Heart left ventricle (tissue), 16 donors: ENCODE results near the gene SH3TC2. TPM values are rescaled to one million over a fixed set of nuclear protein-coding genes. Genes with fewer than 3 reads are reported as not detected.

Source experiments
- ATAC-seq, 4 donors: fragments of 200-7000 bp; cut with Tn5 transposase; one replicate each; pipeline ENCODE4 v1.9.1; 2020 to 2022; ENCODE audit warnings: moderate library complexity in 4 of 4, mild to moderate bottlenecking in 3 of 4, moderate number of reproducible peaks in 1 of 4
- DNase-seq, 5 donors: peaks; one replicate each; pipeline ENCODE4 v3.0.0-alpha.2; 2020
- H3K27ac ChIP-seq, 12 donors: fragments of 200-600 bp; sonication (generic) in 4 of 12; one replicate each; pipeline versions ENCODE4 v1.5.0 to v1.8.0; 2016 to 2022; ENCODE audit warnings: mild to moderate bottlenecking in 2 of 12
- H3K27me3 ChIP-seq, 9 donors: fragments of 200-600 bp; sonication (generic) in 2 of 9; one replicate each; pipeline versions ENCODE4 v1.5.1 to v1.8.0; 2016 to 2022; ENCODE audit warnings: mild to moderate bottlenecking in 3 of 9
- H3K36me3 ChIP-seq, 9 donors: fragments of 200-600 bp; sonication (generic) in 2 of 9; one replicate each; pipeline versions ENCODE4 v1.5.0 to v1.8.0; 2018 to 2022; ENCODE audit warnings: mild to moderate bottlenecking in 2 of 9
- H3K4me1 ChIP-seq, 12 donors: fragments of 200-600 bp; sonication (generic) in 4 of 12; one replicate each; pipeline versions ENCODE4 v1.5.0 to v1.8.0; 2016 to 2022; ENCODE audit warnings: mild to moderate bottlenecking in 3 of 12
- H3K4me3 ChIP-seq, 12 donors: fragments of 200-600 bp; sonication (generic) in 4 of 12; one replicate each; pipeline versions ENCODE4 v1.5.0 to v1.8.0; 2017 to 2022; ENCODE audit warnings: mild to moderate bottlenecking in 9 of 12, moderate library complexity in 4 of 12
- H3K9me3 ChIP-seq, 12 donors: fragments of 200-600 bp; sonication (generic) in 4 of 12; one replicate each; pipeline versions ENCODE4 v1.5.0 to v1.8.0; 2016 to 2022; ENCODE audit warnings: mild to moderate bottlenecking in 1 of 12
- CTCF ChIP-seq, 12 donors: fragments of 200-600 bp; sonication (generic) in 4 of 12; IDR thresholded peaks; one replicate each; pipeline versions ENCODE4 v1.5.0 to v1.8.0; 2018 to 2022; ENCODE audit warnings: antibody characterized with exemption in 12 of 12, mild to moderate bottlenecking in 5 of 12
- POLR2A ChIP-seq, 2 donors: fragments of 450-650 bp; IDR thresholded peaks; one replicate each; pipeline ENCODE4 v1.6.1; 2017; ENCODE audit warnings: antibody characterized with exemption in 2 of 2, mild to moderate bottlenecking in 2 of 2, moderate library complexity in 2 of 2
- WGBS, 4 donors: extraction: QIAGEN DNeasy Blood & Tissue Kit in 2 of 4; methylation state at CpG; one replicate each; pipeline versions ENCODE4 v1.1.5 to v1.1.7; 2013 to 2018; 5-methylcytosine and 5-hydroxymethylcytosine counted together
- intact Hi-C, 10 donors: fragments of 100-400 bp; cut with DNase I; formaldehyde crosslinking; loops; one replicate each; pipeline versions ENCODE4 v1.11.1 to v1.14.2; 2022
- polyA plus RNA-seq, 2 donors: library from polyadenylated mRNA; stranded (reverse); fragments of 200-250 nt; gene quantifications; one replicate each; pipeline ENCODE4 v1.2.3, GENCODE V29; 2013
- total RNA-seq, 9 donors: library from RNA; depleted of rRNA in 2 of 9; stranded (reverse); fragments of >200 nt in 2 of 9; fragmentation: NEBNext Ultra II Directional in 3 of 9; extraction: Animal tissue kit (Norgen Biotek cat#: 25700) in 3 of 9; gene quantifications; one replicate each; pipeline versions ENCODE4 v1.1.0 to v1.2.4, GENCODE V29; 2016 to 2023
- donor health status: ischemic (EF 13 %, LVEDD 7.1; RV severe dilation, severe dysfunction).
- donor health status: healthy with polysubstance abuse.
- donor health status: DM: no; HTN: yes; CAD: no.
- donor health status: DM: no; HTN: no; CAD: no.
- donor health status: ischemic (EF 25% LVEDD 6.9; RV normal size, moderate dysfunction).
- donor health status: ischemic (EF 25% LVEDD 5.7; RV mildly dilated, moderate dysfunction).
- donor health status: healthy.
- donor health status: DM: yes; HTN: yes; CAD: no.
- donor health status: ischemic (EF 35%, LVEDD 5.7; RV mildly dilated, moderate dysfunction).
- donor health status: nonischemic (EF 11% LVEDD 7.7; RV severe dilation, severe dysfunction).
- donor health status: DM: yes; HTN: yes; CAD: no.
- donor health status: PGD.
- donor health status: ischemic (EF 29% LVEDD 5.4; RV normal size, mild dysfunction).
- donor health status: nonischemic (EF 23%, LVEDD 6.1; RV moderate dilation, normal function).

The SH3TC2 gene
- total and polyA plus RNA-seq, 11 donors, result 1.6 to 12.7 (median 4.0) TPM

GRCh38 chr5:149047462-149047861, 15.4 kb downstream of the SH3TC2 start:
- no peak for ATAC-seq
- Histone ChIP-seq H3K4me1 (no peaks in the 10 kb centered on the region), H3K4me3 (no peak overlapping the region), H3K36me3 (peaks cover 0 to 18% (median 0%) of the 10 kb centered on the region in 9 donors), H3K27me3 (no peaks in the 10 kb centered on the region), H3K9me3 (no peaks in the 10 kb centered on the region), H3K27ac (no peak overlapping the region)
- TF ChIP-seq CTCF (IDR thresholded peaks at IDR 0.05) (no peak), POLR2A (IDR thresholded peaks at IDR 0.05) (no peak)
- DNase-seq, result no peak
- WGBS, 4 donors, result 94 to 97% (median 95%) methylated on average over 3 of the region's 3 CpGs
- intact Hi-C loops, result no loop called here

- DNase-seq, result no peak
- ATAC-seq, result no peak
- Histone ChIP-seq H3K4me1 (peaks cover 0 to 8% (median 0%) of the 10 kb centered on the region in 12 donors), H3K4me3 (no peak overlapping the region), H3K27ac (no peak overlapping the region), H3K27me3 (no peaks in the 10 kb centered on the region), H3K36me3 (peaks cover 0 to 23% (median 0%) of the 10 kb centered on the region in 9 donors), H3K9me3 (no peaks in the 10 kb centered on the region)
- 75 to 88% (median 78%) methylated on average over 2 of the region's 2 CpGs for WGBS, 4 donors
- intact Hi-C loops, result no loop called here
- TF ChIP-seq POLR2A (IDR thresholded peaks at IDR 0.05), result no peak
- TF ChIP-seq CTCF (IDR thresholded peaks at IDR 0.05), result no peak
These were observed 16.5 kb downstream of the SH3TC2 start for GRCh38 chr5:149046196-149046829.

GRCh38 chr5:149045089-149045460, 17.8 kb downstream of the SH3TC2 start:
- Histone ChIP-seq H3K27me3 (no peaks in the 10 kb centered on the region), H3K36me3 (peaks cover 0 to 31% (median 0%) of the 10 kb centered on the region in 9 donors), H3K9me3 (no peaks in the 10 kb centered on the region), H3K4me1 (peaks cover 0 to 20% (median 0%) of the 10 kb centered on the region in 12 donors), H3K4me3 (no peak overlapping the region), H3K27ac (no peak overlapping the region)
- DNase-seq (no peak), ATAC-seq (no peak)
- TF ChIP-seq CTCF (IDR thresholded peaks at IDR 0.05), result no peak
- no peak for TF ChIP-seq POLR2A (IDR thresholded peaks at IDR 0.05)
- intact Hi-C loops, result no loop called here

GRCh38 chr5:149044453-149045088, 18.3 kb downstream of the SH3TC2 start:
- TF ChIP-seq POLR2A (IDR thresholded peaks at IDR 0.05) (no peak), CTCF (IDR thresholded peaks at IDR 0.05) (no peak)
- DNase-seq (no peak), ATAC-seq (no peak)
- intact Hi-C loops, result loop anchor here in 1 of 10 donors (5.0 kb wide), 1 partner anchor 43 kb away; no protein-coding TSS in a partner anchor
- no peak overlapping the region for H3K4me3 ChIP-seq
- no peaks in the 10 kb centered on the region for H3K27me3 ChIP-seq
- no peak overlapping the region for H3K27ac ChIP-seq
- H3K36me3 ChIP-seq, result peaks cover 0 to 31% (median 0%) of the 10 kb centered on the region in 9 donors
- peaks cover 0 to 25% (median 2%) of the 10 kb centered on the region in 12 donors for H3K4me1 ChIP-seq
- no peaks in the 10 kb centered on the region for H3K9me3 ChIP-seq
- WGBS, 4 donors, result 86 to 89% (median 88%) methylated on average over 4 of the region's 4 CpGs
